Measurements from ENCODE around the gene FAM53B.

Gene FAM53B

GRCh38 chr10:124660404-124661125 lies 83.6 kb downstream of the FAM53B start:
- Histone ChIP-seq H2BK12ac (ENCODE audit: low read length) (no peak overlapping the region), H3K4me1 (ENCODE audit: control insufficient read depth in 2 of 2, insufficient read depth in 1 of 2, low read depth in 1 of 2, low read length in 2 of 2) (peaks cover 0 to 3% of the 10 kb centered on the region in 2 donors), H3K14ac (ENCODE audit: low read length) (no peak overlapping the region), H3K27ac (replicated peaks; ENCODE audit: low read length) (no peak overlapping the region), H2AFZ (ENCODE audit: low read length) (no peak overlapping the region), H3K4me2 (ENCODE audit: insufficient read depth, low read length, poor library complexity, severe bottlenecking) (no peak overlapping the region), H3K36me3 (replicated peaks in 1 of 2; ENCODE audit: control insufficient read depth in 2 of 2, insufficient read depth in 2 of 2, low read length in 2 of 2) (peaks cover 14 to 48% of the 10 kb centered on the region in 2 donors), H3K23ac (ENCODE audit: low read depth, low read length, poor library complexity) (no peak overlapping the region), H3K9me3 (replicated peaks in 1 of 2; ENCODE audit: control insufficient read depth in 2 of 2, insufficient read depth in 1 of 2, low read depth in 1 of 2, low read length in 2 of 2) (no peaks in the 10 kb centered on the region), H4K91ac (ENCODE audit: low read depth, low read length, poor library complexity) (no peak overlapping the region), H2BK5ac (ENCODE audit: low read length) (no peak overlapping the region), H3K4me3 (ENCODE audit: low read length in 2 of 2) (no peak overlapping the region), H2BK15ac (ENCODE audit: low read length) (no peak overlapping the region), H3K18ac (ENCODE audit: low read length) (peak overlapping the region; percentile 79), H3K79me1 (ENCODE audit: low read depth, low read length) (peaks cover 11% of the 10 kb centered on the region), H2BK120ac (ENCODE audit: low read depth, low read length) (no peak overlapping the region), H3K9ac (ENCODE audit: low read depth, low read length, poor library complexity) (no peak overlapping the region), H3K4ac (ENCODE audit: low read length) (no peak overlapping the region), H3K27me3 (ENCODE audit: control insufficient read depth in 3 of 3, insufficient read depth in 3 of 3, low read depth in 1 of 3, low read length in 3 of 3) (no peaks in the 10 kb centered on the region), H4K8ac (ENCODE audit: low read depth, low read length) (no peak overlapping the region), H2AK5ac (ENCODE audit: low read depth, low read length) (no peak overlapping the region)
- no CpG with 5 or more reads among the region's 12 CpGs for WGBS, 2 donors (ENCODE audit: extremely low coverage in 2 of 2, insufficient read length in 2 of 2, insufficient replicate concordance in 1 of 2)
- no peak for DNase-seq (ENCODE audit: low spot score)

DNA sequence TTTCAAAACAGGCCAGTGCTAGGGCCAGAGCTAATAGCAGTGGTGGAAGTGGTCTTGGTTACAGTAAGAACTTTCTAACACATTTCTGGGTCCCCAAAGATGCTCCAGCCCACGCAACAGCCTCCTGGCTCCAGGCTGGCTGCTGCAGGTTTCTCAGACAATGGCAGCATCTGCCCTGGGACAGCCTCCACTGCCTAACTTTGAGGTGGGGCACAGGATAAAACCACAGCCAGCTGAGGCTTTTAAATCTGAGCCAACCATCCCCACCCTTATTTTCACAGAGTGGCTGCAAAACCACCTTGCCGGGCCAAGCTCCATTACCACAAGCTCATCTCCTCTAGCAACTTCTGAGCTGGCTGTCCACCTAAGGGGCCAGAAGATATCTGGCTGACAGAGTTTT lies 84.8 kb downstream of the FAM53B start:
- Histone ChIP-seq H3K9ac (ENCODE audit: low read depth, low read length, poor library complexity) (no peak overlapping the region), H3K14ac (ENCODE audit: low read length) (no peak overlapping the region), H4K91ac (ENCODE audit: low read depth, low read length, poor library complexity) (no peak overlapping the region), H2BK5ac (ENCODE audit: low read length) (no peak overlapping the region), H3K4me2 (ENCODE audit: insufficient read depth, low read length, poor library complexity, severe bottlenecking) (no peak overlapping the region), H3K4me3 (ENCODE audit: low read length in 2 of 2) (no peak overlapping the region), H3K4ac (ENCODE audit: low read length) (no peak overlapping the region), H3K18ac (ENCODE audit: low read length) (no peak overlapping the region), H3K79me1 (ENCODE audit: low read depth, low read length) (peaks cover 9% of the 10 kb centered on the region), H2BK12ac (ENCODE audit: low read length) (no peak overlapping the region), H2AK5ac (ENCODE audit: low read depth, low read length) (no peak overlapping the region), H3K9me3 (replicated peaks in 1 of 2; ENCODE audit: control insufficient read depth in 2 of 2, insufficient read depth in 1 of 2, low read depth in 1 of 2, low read length in 2 of 2) (no peaks in the 10 kb centered on the region), H3K27ac (replicated peaks; ENCODE audit: low read length) (no peak overlapping the region), H2BK120ac (ENCODE audit: low read depth, low read length) (no peak overlapping the region), H3K36me3 (replicated peaks in 1 of 2; ENCODE audit: control insufficient read depth in 2 of 2, insufficient read depth in 2 of 2, low read length in 2 of 2) (peaks cover 16 to 43% of the 10 kb centered on the region in 2 donors), H4K8ac (ENCODE audit: low read depth, low read length) (no peak overlapping the region), H3K23ac (ENCODE audit: low read depth, low read length, poor library complexity) (no peak overlapping the region), H2AFZ (ENCODE audit: low read length) (no peak overlapping the region), H3K4me1 (ENCODE audit: control insufficient read depth in 2 of 2, insufficient read depth in 1 of 2, low read depth in 1 of 2, low read length in 2 of 2) (peaks cover 0 to 5% of the 10 kb centered on the region in 2 donors), H3K27me3 (ENCODE audit: control insufficient read depth in 3 of 3, insufficient read depth in 3 of 3, low read depth in 1 of 3, low read length in 3 of 3) (no peaks in the 10 kb centered on the region), H2BK15ac (ENCODE audit: low read length) (no peak overlapping the region)
- WGBS, 2 donors (ENCODE audit: extremely low coverage in 2 of 2, insufficient read length in 2 of 2, insufficient replicate concordance in 1 of 2): no CpG with 5 or more reads among the region's 2 CpGs
- no peak for DNase-seq (ENCODE audit: low spot score)

GRCh38 chr10:124658591-124659242 lies 85.5 kb downstream of the FAM53B start:
- no peak overlapping the region for H4K91ac ChIP-seq (ENCODE audit: low read depth, low read length, poor library complexity)
- peaks cover 8% of the 10 kb centered on the region for H3K79me1 ChIP-seq (ENCODE audit: low read depth, low read length)
- H3K4me3 ChIP-seq (ENCODE audit: low read length in 2 of 2): no peak overlapping the region
- no peak for DNase-seq (ENCODE audit: low spot score)
- no peak overlapping the region for H3K4ac ChIP-seq (ENCODE audit: low read length)
- no peak overlapping the region for H2BK120ac ChIP-seq (ENCODE audit: low read depth, low read length)
- H3K4me2 ChIP-seq (ENCODE audit: insufficient read depth, low read length, poor library complexity, severe bottlenecking): no peak overlapping the region
- no peak overlapping the region for H3K18ac ChIP-seq (ENCODE audit: low read length)
- no peak overlapping the region for H2AK5ac ChIP-seq (ENCODE audit: low read depth, low read length)
- H2BK15ac ChIP-seq (ENCODE audit: low read length): no peak overlapping the region
- no peak overlapping the region for H2AFZ ChIP-seq (ENCODE audit: low read length)
- H3K23ac ChIP-seq (ENCODE audit: low read depth, low read length, poor library complexity): peak overlapping the region; percentile 65
- peaks cover 16 to 40% of the 10 kb centered on the region in 2 donors for H3K36me3 ChIP-seq (replicated peaks in 1 of 2; ENCODE audit: control insufficient read depth in 2 of 2, insufficient read depth in 2 of 2, low read length in 2 of 2)
- no peak overlapping the region for H3K14ac ChIP-seq (ENCODE audit: low read length)
- no peak overlapping the region for H3K27ac ChIP-seq (replicated peaks; ENCODE audit: low read length)
- H3K4me1 ChIP-seq (ENCODE audit: control insufficient read depth in 2 of 2, insufficient read depth in 1 of 2, low read depth in 1 of 2, low read length in 2 of 2): peaks cover 0 to 11% of the 10 kb centered on the region in 2 donors
- no peak overlapping the region for H2BK5ac ChIP-seq (ENCODE audit: low read length)
- H3K9ac ChIP-seq (ENCODE audit: low read depth, low read length, poor library complexity): no peak overlapping the region
- WGBS, 2 donors (ENCODE audit: extremely low coverage in 2 of 2, insufficient read length in 2 of 2, insufficient replicate concordance in 1 of 2): no CpG with 5 or more reads among the region's 12 CpGs
- H3K27me3 ChIP-seq (ENCODE audit: control insufficient read depth in 3 of 3, insufficient read depth in 3 of 3, low read depth in 1 of 3, low read length in 3 of 3): no peaks in the 10 kb centered on the region
- H3K9me3 ChIP-seq (replicated peaks in 1 of 2; ENCODE audit: control insufficient read depth in 2 of 2, insufficient read depth in 1 of 2, low read depth in 1 of 2, low read length in 2 of 2): no peaks in the 10 kb centered on the region
- H4K8ac ChIP-seq (ENCODE audit: low read depth, low read length): no peak overlapping the region
- H2BK12ac ChIP-seq (ENCODE audit: low read length): no peak overlapping the region

GRCh38 chr10:124657806-124658205 lies 86.4 kb downstream of the FAM53B start:
- Histone ChIP-seq H2AFZ (ENCODE audit: low read length) (no peak overlapping the region), H3K27ac (replicated peaks; ENCODE audit: low read length) (no peak overlapping the region)
- WGBS, 2 donors (ENCODE audit: extremely low coverage in 2 of 2, insufficient read length in 2 of 2, insufficient replicate concordance in 1 of 2): no CpG with 5 or more reads among the region's 9 CpGs

More at GRCh38 chr10:124657806-124658205, 86.4 kb downstream of the FAM53B start:
- H3K23ac ChIP-seq (ENCODE audit: low read depth, low read length, poor library complexity): no peak overlapping the region
- peaks cover 0 to 11% of the 10 kb centered on the region in 2 donors for H3K4me1 ChIP-seq (ENCODE audit: control insufficient read depth in 2 of 2, insufficient read depth in 1 of 2, low read depth in 1 of 2, low read length in 2 of 2)
- no peak overlapping the region for H2BK5ac ChIP-seq (ENCODE audit: low read length)
- H3K14ac ChIP-seq (ENCODE audit: low read length): no peak overlapping the region
- H3K4ac ChIP-seq (ENCODE audit: low read length): no peak overlapping the region
- H3K4me3 ChIP-seq (ENCODE audit: low read length in 2 of 2): no peak overlapping the region
- H3K36me3 ChIP-seq (replicated peaks in 1 of 2; ENCODE audit: control insufficient read depth in 2 of 2, insufficient read depth in 2 of 2, low read length in 2 of 2): peaks cover 13 to 36% of the 10 kb centered on the region in 2 donors
- H2BK12ac ChIP-seq (ENCODE audit: low read length): no peak overlapping the region
- no peak overlapping the region for H3K9ac ChIP-seq (ENCODE audit: low read depth, low read length, poor library complexity)
- H2AK5ac ChIP-seq (ENCODE audit: low read depth, low read length): no peak overlapping the region
- H3K9me3 ChIP-seq (replicated peaks in 1 of 2; ENCODE audit: control insufficient read depth in 2 of 2, insufficient read depth in 1 of 2, low read depth in 1 of 2, low read length in 2 of 2): no peaks in the 10 kb centered on the region
- no peak overlapping the region for H2BK15ac ChIP-seq (ENCODE audit: low read length)
- DNase-seq (ENCODE audit: low spot score): no peak
- no peaks in the 10 kb centered on the region for H3K27me3 ChIP-seq (ENCODE audit: control insufficient read depth in 3 of 3, insufficient read depth in 3 of 3, low read depth in 1 of 3, low read length in 3 of 3)
- no peak overlapping the region for H2BK120ac ChIP-seq (ENCODE audit: low read depth, low read length)
- H4K91ac ChIP-seq (ENCODE audit: low read depth, low read length, poor library complexity): no peak overlapping the region
- peaks cover 3% of the 10 kb centered on the region for H3K79me1 ChIP-seq (ENCODE audit: low read depth, low read length)
- no peak overlapping the region for H4K8ac ChIP-seq (ENCODE audit: low read depth, low read length)
- H3K4me2 ChIP-seq (ENCODE audit: insufficient read depth, low read length, poor library complexity, severe bottlenecking): no peak overlapping the region
- peak overlapping the region; percentile 63 for H3K18ac ChIP-seq (ENCODE audit: low read length)

Data from neuronal stem cell (in vitro differentiated cells).